HG02610 (cell line): ENCODE results near the gene TIAM2.
A peak's percentile ranks its signal among the peaks of the same experiment; 100 is the strongest.
"Not testable (repeated sequence)": the region's sequence is repeated elsewhere in the genome, so short reads cannot be mapped to it uniquely, and the experiment has no call there.

Source experiments
- ATAC-seq: cut with Tn5 transposase; IDR thresholded peaks from one replicate; pipeline ENCODE4 v1.9.1; 2021; ENCODE audit warnings: mild to moderate bottlenecking, moderate library complexity; ENCODE audit not compliant: unreplicated experiment

Gene TIAM2

DNA sequence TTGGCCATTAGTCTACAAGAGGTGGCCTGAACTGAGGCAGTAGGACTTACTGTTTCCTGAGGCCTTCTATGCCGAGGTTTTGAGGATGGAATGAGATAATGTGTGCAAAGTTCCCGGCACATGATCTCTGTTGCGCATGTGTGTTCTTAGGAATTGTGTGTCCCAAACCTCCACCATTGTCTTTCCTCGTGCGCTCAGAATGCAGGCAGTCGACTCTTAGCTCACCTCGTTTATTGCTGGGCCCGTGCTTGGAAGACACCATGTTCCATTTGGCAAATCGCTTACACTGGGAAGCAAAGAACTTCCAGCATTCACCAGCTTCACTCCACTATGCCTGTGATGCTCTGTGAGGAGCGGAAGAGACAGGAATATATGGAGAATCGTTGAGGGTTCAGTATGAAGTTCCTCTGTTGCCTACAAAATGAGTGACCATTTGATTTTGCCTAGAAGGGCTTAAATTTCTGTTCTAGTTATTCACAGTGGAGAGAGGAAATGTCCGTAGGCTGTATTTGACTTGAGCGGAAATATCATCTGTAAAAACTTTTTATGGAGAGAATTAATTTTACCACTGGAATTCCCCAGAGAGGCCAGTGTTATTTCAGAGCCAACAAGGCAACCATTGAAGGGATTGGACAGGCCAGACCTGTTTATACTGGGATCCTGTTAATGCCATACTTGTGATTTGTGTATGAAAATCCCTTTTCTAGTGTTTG, 193.0 kb downstream of the TIAM2 start:
- ATAC-seq = no peak

DNA sequence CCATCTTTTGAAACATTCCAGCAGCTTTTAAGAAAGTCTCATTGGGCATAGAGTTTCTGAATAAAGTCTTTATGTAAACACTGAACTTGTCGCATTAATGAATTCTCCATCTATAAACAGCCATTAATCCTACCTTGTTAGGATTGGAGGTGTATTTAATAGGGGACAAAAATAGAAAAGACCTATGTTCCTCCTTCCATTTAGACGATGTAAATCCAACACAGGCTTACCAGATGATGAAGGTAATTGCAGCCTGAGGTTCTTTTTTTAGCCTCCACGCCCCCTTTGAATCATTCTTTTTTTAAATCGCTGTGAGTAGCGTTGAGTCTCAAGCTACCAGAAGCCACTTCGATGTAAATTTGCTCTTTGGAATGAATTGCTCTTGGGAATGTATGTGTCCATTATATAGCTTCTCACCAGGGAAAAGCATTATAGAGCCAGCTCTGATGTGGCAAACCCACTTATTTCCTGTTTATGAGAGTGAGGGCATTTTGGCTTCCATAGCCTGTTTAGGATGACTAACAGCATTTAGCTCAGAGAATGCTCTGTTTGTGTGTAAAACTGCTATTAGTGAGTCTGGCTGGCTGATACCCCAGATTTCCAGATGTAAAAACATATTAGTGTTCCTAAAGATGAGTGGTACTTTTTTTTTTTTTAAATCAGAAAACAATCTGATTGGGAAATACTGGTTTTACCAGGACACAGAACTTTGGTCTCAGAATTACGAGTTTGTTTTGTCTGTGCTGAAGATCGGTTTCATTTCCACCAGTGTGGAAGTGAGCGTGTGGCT, 193.8 kb downstream of the TIAM2 start:
- no peak for ATAC-seq

DNA sequence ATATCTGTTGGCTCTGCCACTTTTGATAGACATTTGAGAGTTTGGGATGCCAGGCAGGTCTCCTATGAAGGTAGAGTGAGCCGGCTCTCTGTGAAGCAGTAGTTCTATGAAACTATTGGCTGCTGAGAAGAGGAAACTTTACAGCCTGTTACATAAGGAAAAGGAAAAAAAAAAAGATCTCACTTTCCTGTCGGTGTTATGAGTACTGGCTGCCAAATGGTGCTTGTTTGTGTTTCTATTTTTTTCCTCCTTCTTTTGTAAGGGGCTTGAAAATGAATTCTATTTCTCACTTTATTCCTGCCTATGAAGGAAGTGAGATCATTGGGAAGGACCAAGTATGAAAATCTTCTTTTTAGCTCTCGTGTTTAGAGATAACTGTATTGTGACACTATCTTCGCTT, 195.6 kb downstream of the TIAM2 start:
- no peak for ATAC-seq

DNA sequence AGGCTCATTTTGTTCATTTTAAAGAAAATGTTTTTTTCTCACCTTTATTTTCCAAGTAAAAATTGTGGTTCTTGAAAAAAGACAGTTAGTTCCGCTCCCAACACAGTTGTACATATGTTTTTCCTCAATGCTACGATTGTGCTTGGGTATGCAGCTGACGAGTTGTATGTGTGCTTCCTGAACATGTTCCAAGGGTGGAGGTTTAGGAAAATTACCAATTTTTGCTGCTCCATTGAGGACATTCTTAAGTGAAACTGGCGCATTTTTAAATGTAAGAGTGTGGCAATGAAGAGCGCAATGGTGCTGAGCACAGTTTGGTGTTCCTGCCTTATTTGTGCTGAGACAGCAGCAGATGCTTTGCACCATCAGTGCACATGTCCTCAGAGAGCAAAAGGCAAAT, 198.4 kb downstream of the TIAM2 start:
- no peak for ATAC-seq

DNA sequence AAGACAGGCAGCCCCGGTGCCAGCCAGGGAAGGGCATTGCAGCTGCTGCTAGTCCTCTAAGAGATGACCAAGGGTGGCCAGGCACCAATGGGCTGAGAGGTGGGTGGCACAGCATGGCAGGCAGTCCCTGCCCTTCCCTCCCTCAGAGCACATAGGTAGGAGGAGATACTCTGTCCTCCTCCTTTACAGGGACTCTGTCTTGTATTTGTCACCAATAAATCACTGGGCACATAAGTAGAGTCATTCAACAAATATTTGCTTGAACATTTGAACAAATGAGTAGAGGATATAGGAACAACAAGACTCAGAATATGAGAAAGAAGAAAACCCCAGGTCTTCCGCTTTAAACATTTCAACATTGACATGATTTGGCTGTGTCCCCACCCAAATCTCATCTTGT, 199.3 kb downstream of the TIAM2 start:
- no peak for ATAC-seq

DNA sequence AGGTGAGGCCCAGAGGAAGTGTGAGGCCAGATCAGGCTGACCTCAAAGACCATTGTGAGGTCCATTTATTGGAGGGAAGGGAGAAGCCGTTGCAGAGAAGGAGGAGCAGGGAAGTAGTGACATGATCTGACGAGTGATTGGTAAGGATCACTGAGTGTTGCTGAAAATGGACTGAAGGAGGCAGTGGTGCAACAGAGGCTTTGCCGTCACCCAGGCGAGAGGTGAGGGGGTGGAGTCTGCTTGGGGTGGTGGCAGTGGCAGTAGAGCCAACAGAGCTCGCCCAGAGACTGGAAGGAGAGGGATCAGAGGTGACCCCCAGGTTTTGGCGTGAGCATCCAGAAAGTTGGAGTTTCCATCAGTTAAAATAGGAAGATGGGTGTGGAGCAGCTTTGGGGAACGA, 200.8 kb downstream of the TIAM2 start:
- no peak for ATAC-seq

DNA sequence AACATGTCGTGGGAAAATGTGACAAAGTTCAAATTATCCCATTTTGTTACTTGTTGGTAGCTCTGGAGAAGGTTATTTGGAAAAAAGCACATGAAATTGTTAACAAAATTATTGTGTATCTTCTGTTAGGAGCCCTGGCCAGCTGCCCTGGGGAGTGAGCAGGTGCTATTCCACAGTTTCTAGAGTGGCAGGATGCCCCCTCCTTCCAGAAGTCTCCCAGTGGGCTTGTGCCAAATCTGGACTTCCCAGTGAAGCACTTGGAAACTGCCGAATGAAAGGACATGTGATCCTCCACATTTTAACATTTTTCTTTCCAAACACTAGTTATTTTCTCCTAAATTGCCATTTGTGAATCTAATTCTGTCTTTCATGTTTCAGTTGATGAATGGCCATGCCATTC, 201.8 kb downstream of the TIAM2 start:
- no peak for ATAC-seq

DNA sequence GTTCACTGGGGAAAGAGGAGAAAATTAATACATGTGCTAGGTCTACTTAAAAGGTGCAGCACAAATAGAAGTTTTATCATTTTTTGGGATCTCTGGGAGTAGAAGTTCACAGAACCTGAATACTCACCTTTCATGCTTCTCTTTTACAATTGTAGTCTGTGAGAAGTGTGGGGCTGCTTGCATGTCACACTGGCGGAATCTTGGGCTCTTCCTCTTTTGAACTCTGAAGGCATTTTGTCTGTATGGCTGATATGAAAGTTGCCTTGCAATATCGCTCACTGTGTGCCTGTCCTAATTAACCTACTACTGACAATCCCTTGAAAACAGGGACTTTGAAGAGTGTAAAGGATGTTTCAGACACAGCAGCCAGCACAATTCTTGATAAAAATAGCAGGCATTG, 202.8 kb downstream of the TIAM2 start:
- no peak for ATAC-seq

DNA sequence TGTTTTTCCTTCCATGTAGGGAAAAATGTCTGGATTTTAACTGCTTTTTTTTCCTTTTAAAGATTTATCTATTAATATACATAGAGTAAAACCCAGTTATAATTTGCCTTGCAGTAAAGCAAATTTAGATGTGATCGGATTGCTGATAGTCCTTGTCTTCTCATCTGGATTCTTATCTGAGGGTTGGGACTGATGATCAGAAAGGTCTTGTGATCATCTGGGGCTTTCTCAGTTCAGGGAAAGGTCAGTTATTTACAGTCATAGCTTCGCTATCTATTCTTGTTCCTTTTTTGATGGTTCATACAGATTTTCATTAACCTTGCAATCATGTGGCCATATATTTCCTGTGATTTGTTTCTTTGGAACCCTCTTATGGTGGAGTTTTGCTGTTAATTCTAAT, 204.9 kb downstream of the TIAM2 start:
- ATAC-seq = peak; percentile 72

DNA sequence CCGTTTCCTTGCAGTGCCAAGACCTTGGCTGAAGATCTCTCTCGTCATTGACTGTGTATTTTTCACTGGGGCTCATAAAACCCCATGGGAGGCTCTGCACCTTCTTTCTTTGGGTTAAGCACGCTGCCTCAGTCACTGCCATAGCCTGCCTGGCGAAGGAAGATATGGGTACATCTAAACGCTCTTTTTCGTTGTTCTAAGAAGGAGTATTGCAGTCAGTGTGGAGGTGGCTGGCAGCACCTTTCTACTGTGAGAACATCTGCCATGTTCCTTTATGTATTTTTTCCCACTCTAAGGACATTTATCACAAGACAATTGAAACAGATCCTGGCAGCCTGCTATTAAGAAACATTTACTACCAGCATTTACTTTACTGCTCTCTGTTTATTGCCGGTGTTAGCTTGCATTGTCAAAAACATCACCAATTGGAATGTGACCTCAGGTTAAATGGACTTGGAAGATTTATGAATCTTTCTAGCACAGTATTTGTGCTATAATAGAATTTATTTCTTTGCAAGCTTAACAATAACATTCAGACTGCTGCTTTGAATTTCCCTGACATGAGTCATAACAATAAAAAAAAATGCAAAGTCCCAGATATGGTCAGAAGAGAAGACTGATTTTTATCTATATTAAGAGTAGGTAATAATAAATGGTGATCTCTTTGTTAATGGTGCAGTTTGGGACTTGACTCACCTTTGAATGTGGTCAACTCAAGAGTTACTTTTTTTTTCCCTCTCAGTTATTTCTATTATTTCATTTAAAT, 206.5 kb downstream of the TIAM2 start:
- ATAC-seq = peak; percentile 54

DNA sequence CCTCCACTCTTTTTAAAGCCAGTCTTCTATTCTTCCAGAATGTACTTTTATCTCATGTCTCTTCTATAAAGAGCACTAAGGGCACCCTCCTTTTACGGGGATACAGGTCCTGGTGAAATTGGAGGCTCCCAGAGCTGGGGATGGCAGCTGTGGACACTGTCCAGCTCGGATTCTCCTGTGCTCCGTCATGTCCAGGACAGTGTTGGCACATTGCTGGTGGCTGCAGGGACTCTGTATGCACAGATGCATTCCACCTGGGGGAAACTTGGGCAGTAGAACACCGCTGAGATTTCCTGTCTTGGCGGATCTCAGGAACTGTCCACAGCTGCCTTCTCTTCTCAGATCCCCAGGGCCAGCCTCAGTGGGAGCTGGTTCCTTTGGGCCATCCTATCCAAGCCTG, 212.1 kb downstream of the TIAM2 start:
- ATAC-seq = no peak

DNA sequence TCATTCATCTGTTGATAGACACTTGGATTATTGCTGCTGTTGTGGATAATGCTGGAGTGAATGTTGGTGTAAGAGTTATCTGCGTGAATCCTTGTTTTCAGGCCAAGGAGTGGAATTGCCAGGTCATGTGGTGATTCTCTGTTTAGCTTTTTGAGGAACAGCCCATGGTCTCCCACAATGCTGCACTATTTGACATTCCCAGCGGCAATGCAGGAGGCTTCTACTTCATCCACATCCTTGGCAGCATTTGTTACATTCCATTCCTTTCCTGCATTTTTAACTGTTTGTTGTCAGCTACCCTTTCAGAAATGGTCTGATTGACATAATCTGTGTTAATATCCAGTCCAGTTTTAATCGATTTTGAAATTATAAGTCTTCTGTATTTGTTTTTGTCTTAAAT, 217.0 kb downstream of the TIAM2 start:
- ATAC-seq = no peak

DNA sequence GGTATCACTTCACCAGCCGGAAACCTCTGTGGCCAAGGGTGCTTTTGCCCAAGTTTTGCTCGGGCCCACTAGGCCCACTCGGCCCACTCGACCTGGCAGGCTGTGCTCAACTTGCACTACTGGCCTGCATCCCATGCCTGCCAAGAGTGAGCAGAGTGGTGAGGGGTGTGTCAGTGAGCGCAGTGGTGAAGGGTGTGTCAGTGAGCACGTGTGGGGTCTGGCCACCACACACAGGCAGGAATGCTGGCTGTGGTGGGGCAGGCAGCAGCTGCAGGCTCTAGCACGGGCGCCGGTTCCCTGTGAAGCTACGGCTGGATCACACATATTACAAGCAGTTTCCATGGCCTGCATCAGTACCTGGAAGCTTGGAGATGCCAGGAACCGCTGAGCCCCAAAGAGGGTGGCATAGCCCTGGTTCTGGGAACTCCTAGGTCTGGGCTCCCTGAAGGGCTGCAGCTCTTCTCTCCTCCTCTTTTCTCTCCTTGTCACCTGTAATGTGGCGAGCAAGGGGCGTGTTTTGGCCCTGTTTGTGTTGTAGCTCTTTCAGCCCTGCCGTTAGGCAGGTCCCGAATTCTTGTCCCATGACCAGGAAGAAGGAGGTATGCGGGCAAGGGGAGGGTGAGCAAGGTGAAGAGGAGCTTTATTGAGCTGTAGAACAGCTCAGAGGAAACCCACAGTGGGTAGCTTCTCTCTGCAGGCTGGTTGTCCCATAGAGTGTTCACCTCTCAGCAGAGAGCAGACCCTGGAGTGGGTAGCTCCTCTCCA, 217.7 kb downstream of the TIAM2 start:
- ATAC-seq = no peak

DNA sequence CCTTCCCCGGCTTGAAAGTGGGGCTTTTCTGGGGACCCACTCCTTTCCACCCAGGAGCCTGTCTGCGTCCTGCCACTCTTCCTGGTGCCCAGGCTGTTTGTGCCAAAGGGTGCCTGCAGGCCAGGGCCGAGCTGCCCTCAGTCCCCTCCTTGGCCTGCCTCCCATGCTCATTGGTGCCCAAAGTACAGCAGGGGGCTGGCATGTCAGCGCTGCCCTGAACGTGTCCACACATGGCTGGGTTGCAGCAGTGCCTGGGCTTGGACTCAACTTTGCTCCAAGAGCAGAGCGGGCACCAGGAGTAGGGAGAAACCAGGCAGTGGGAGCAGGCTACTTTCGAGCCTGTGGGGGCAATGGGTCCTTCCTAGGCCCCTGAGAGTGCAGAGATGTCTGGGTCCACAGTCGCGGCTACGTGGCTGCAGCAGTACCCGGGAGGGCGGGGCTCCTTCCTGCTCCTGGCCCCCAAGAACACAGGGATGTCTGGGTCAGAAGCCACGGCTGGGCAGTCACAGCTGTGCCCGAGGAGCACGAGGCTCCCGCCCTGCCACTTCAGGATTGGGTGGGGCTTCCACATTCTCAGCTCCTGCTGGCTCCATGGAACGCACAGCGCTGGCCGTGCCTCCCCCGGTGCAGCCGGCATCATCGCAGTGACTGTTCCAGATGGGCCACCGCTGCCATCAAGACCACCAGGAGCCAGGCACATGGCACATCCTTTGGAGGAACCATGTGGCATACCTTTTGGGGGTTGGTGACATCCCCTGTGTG, 218.7 kb downstream of the TIAM2 start:
- ATAC-seq = no peak

DNA sequence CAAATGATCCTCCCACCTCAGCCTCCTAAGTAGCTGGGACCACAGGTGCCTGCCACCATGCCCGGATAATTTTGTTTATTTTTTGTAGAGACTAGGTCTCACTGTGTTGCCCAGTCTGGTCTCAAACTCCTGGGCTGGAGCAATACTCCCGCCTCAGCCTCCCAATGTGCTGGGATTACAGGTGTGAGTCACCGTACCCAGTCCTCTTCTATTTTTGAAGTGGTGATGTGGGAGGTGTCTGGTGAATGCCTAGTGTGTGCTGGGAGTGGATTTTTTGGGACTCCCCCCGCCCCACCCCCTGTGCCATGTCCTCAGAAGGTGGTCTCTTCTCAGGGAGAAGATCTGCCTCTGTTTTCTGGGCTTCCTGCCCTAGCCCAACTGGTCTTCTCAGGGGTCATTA, 220.8 kb downstream of the TIAM2 start:
- ATAC-seq = no peak

DNA sequence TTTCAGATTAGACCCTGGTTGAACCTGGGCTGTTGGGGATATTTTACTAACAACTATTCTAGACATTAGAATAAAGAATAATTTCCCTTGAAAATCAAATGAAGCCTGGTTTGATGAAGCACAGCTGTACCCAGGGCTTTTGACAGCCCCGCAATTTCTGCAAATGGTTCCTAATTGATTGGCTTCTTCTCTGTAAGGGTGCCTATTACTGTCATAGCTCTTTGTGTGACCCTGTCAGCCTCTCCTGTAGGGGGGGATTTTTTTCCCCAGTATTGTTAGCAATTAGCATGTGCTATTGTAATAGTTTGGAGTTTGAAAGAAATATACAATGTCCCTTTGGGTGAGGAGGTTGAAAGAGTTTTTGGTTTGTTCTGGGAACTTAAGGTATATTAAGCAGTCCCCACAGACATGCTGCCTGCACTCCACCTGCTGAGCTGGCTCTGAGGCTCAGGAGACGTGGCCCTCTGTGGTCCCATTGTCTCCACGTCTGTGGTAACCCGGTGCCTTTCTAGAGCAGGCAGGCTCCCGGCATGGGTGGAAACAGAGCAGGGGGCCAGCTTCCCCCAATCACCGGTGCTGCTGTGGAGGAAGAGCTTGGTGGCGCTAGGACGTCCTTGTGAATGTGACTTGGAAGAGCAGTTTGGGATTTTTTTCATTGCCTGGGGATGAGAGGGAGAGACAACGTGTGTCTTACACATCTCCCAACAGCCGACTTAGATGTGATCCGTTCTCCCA, 221.4 kb downstream of the TIAM2 start:
- ATAC-seq = no peak

DNA sequence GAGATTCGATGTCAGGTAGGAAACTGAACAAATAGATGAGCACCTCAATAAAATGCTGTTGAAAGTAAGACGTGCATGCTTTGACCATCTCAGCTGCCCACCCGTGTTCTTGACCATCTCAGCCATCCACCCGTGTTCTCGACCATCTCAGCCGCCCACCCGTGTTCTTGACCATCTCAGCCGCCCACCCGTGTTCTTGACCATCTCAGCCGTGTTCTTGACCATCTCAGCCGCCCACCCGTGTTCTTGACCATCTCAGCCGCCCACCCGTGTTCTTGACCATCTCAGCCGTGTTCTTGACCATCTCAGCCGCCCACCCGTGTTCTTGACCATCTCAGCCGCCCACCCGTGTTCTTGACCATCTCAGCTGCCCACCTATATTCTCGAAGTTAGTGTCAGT, 223.6 kb downstream of the TIAM2 start:
- not testable (repeated sequence) for ATAC-seq

DNA sequence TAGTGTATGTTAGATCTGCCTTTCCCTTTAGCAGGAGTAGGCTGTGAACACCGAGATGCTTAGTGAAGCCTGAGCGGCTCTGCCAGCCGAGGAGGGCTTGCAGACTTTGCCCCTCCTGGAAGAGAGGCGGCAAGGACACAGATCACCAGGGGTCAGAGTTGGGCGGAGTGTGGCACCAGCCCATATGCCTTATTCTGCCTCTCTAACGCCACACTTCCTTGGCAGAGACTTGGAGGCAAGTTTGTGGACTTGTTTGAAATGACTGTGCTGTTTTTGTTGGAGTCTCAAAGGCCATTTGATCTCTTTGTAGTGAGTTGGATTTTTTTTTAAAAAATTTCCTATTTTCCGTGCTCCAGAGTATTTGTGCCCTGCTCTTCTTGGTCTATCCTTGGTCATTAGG, 224.2 kb downstream of the TIAM2 start:
- ATAC-seq = no peak

DNA sequence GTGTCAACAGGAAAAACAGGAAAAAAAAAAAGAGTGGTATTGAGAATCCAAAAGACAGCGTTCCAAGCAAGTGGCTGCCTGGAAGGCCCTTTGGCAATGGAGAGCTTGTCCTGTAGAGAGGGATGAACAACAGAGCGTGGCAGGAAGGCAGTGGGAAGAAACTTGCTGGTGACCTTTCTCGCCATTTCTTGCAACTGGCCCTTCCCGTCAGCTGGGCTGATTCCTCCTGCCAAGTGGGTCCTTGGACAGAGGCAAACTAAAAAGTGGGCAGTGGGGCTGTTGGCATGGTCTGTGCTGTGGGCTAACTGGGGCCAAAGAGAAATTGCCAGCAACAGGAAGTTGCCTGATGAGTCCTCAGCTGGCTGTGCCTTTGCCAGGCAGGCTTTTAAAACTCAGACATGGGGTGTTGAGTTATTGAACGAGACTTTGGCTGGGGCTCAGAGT, 224.8 kb downstream of the TIAM2 start:
- no peak for ATAC-seq

DNA sequence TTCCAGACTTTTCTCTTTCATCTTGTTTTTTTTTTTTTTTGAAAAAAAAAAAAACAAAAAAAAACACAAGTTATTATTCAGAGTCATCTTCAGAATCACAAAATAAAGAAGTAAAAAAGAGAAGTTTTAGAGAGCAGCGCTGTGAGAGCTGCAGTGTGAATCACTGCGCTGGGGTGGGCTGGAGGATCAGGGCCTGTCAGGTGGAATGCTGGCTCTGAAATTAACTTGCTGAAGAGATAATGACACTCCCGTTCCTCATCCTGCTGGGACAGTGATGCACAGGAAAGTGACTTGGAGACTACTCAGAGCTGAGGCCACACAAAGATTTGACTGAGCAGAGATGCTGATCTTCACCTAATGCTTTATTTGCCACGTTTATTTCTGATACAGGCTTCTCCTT, 226.0 kb downstream of the TIAM2 start:
- no peak for ATAC-seq
